NCI-H524 (cell line): Measurements from ENCODE around the gene TOM1L2.

Source experiments
- DNase-seq, 2 experiments: peaks; one replicate each; lab custom pipeline; 2025; lab: John Stamatoyannopoulos, UW

The TOM1L2 gene

GRCh38 chr17:17876959-17877528 lies 95.2 kb downstream of the TOM1L2 start:
- no peak for DNase-seq

- no peak for DNase-seq
Measured at GRCh38 chr17:17874478-17874877, 97.7 kb downstream of the TOM1L2 start.

- DNase-seq: no peak
Measured at GRCh38 chr17:17873450-17873991, 98.7 kb downstream of the TOM1L2 start.

GRCh38 chr17:17872547-17873345 lies 99.5 kb downstream of the TOM1L2 start:
- no peak for DNase-seq

- DNase-seq: no peak
Measured at GRCh38 chr17:17871913-17872312, 100.3 kb downstream of the TOM1L2 start.

GRCh38 chr17:17870247-17870646 lies 102.0 kb downstream of the TOM1L2 start:
- no peak for DNase-seq

GRCh38 chr17:17868641-17869522 lies 103.3 kb downstream of the TOM1L2 start:
- no peak for DNase-seq

GRCh38 chr17:17866897-17867296 lies 105.3 kb downstream of the TOM1L2 start:
- no peak for DNase-seq

- no peak for DNase-seq
Measured at GRCh38 chr17:17866425-17866824, 105.8 kb downstream of the TOM1L2 start.

GRCh38 chr17:17865035-17865434 lies 107.2 kb downstream of the TOM1L2 start:
- no peak for DNase-seq

- no peak for DNase-seq
Measured at GRCh38 chr17:17860766-17861107, 111.5 kb downstream of the TOM1L2 start.

GRCh38 chr17:17859909-17860765 lies 112.1 kb downstream of the TOM1L2 start:
- peak; percentile 48 to 64 for DNase-seq

GRCh38 chr17:17857496-17857895 lies 114.7 kb downstream of the TOM1L2 start:
- no peak for DNase-seq

GRCh38 chr17:17856386-17856785 lies 115.8 kb downstream of the TOM1L2 start:
- DNase-seq: no peak

GRCh38 chr17:17855976-17856375 lies 116.2 kb downstream of the TOM1L2 start:
- DNase-seq: no peak

GRCh38 chr17:17853811-17854447 lies 118.3 kb downstream of the TOM1L2 start:
- no peak for DNase-seq

- DNase-seq: no peak
Measured at GRCh38 chr17:17852930-17853329, 119.3 kb downstream of the TOM1L2 start.

GRCh38 chr17:17851103-17852002 lies 120.8 kb downstream of the TOM1L2 start:
- DNase-seq: no peak

- peak; percentile 31 to 47 for DNase-seq
Measured at GRCh38 chr17:17849845-17850373, 122.3 kb downstream of the TOM1L2 start.
